SK-N-SH treated with all-trans-retinoic acid at 6 μM for 48 hours (cell line): ENCODE measurements around the gene GPNMB.

Experiments used
- ARNTL ChIP-seq: fragments of 450-650 bp; formaldehyde crosslinking; IDR thresholded peaks from 2 replicates; pipeline ENCODE4 v1.5.0; 2020; ENCODE audit warnings: low read depth, mild to moderate bottlenecking, moderate library complexity, borderline replicate concordance
- SNAI2 ChIP-seq: fragments of 250-450 bp; sonication (Bioruptor Pico); IDR thresholded peaks from 2 replicates; pipeline ENCODE4 v1.5.0; 2020; ENCODE audit warnings: mild to moderate bottlenecking, moderate library complexity
- TCF4 ChIP-seq: fragments of 250-450 bp; sonication (Bioruptor Pico); IDR thresholded peaks from 2 replicates; pipeline ENCODE4 v1.8.0; 2021; ENCODE audit warnings: mild to moderate bottlenecking, moderate library complexity, borderline replicate concordance
- ZC3H10 ChIP-seq: fragments of 250-450 bp; sonication (Bioruptor Pico); IDR thresholded peaks from 2 replicates; pipeline ENCODE4 v1.5.1; 2021; ENCODE audit warnings: mild to moderate bottlenecking, moderate library complexity
- TF ChIP-seq, protein P1 (sequence below): fragments of 250-450 bp; sonication (Bioruptor Pico); IDR thresholded peaks from 2 replicates; pipeline ENCODE4 v1.8.0; 2020; ENCODE audit warnings: mild to moderate bottlenecking, moderate library complexity, borderline replicate concordance

DNA sequence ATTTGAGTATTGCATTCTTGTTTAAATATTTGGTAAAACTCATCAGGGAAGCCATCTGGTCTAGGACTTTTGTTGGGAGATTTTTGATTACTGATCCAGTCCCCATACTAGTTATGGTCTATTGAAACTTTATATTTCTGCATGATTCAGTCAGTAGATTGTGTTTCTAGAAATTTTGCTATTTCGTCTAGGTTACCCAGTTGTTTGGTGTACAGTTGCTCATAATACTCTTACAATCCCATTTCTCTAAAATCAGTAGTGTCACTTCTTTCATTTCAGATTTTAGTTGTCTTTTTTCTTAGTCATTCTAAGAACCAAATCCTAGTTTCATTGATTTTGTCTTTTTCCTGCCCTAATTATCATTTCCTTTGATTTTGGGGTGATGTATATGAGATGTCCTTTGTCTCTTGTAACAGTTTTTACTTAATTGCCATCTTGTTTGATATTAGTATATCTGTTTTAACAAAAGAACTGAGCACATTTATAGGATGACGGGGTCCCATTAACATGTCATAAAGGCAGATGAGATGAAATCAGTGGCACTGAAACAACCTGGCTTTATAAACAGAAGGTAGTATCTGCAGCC is 60.5 kb downstream of the GPNMB start:
- no peak for TF ChIP-seq SNAI2 (CRISPR knock-in tag)
- TF ChIP-seq, protein P1, sequence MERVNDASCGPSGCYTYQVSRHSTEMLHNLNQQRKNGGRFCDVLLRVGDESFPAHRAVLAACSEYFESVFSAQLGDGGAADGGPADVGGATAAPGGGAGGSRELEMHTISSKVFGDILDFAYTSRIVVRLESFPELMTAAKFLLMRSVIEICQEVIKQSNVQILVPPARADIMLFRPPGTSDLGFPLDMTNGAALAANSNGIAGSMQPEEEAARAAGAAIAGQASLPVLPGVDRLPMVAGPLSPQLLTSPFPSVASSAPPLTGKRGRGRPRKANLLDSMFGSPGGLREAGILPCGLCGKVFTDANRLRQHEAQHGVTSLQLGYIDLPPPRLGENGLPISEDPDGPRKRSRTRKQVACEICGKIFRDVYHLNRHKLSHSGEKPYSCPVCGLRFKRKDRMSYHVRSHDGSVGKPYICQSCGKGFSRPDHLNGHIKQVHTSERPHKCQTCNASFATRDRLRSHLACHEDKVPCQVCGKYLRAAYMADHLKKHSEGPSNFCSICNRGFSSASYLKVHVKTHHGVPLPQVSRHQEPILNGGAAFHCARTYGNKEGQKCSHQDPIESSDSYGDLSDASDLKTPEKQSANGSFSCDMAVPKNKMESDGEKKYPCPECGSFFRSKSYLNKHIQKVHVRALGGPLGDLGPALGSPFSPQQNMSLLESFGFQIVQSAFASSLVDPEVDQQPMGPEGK (CRISPR knock-in tag) = no peak
- TF ChIP-seq TCF4 (CRISPR knock-in tag) = no peak
- no peak for TF ChIP-seq ARNTL (CRISPR knock-in tag)
- TF ChIP-seq ZC3H10 (CRISPR knock-in tag) = no peak
